B cell (primary cell): Measurements from ENCODE around the gene RBM20. TPM values are rescaled to one million over a fixed set of nuclear protein-coding genes. Genes with fewer than 3 reads are reported as not detected.

ENCODE experiments used
- ATAC-seq: fragments of 200-7000 bp; cut with Tn5 transposase; one replicate; pipeline ENCODE4 v1.10.0; 2021; ENCODE audit warnings: low read depth, mild to moderate bottlenecking, moderate number of reproducible peaks, moderate library complexity
- CTCF ChIA-PET: fragments of 350-600 bp; sonication (Branson Sonifier 250); formaldehyde crosslinking; loops from one replicate; lab custom pipeline; 2021; ENCODE audit warnings: antibody characterized with exemption, inconsistent platforms; lab: Charles Lee
- POLR2A ChIA-PET: fragments of 350-600 bp; sonication (Branson Sonifier 250); formaldehyde crosslinking; loops from one replicate; lab custom pipeline; 2021; ENCODE audit warnings: antibody characterized with exemption; lab: Charles Lee
- DNase-seq: peaks from one replicate; pipeline ENCODE4 v3.0.0; 2013
- H2AFZ ChIP-seq: 2 replicates; pipeline ENCODE4 v1.6.1; 2012; ENCODE audit warnings: mild to moderate bottlenecking, low read depth, low read length; ENCODE audit not compliant: insufficient read depth, poor library complexity, severe bottlenecking
- H3K27ac ChIP-seq, 2 donors: 1 replicate in 1 of 2; 2 replicates in 1 of 2; pipeline ENCODE4 v1.5.1; 2012 to 2013; ENCODE audit warnings: low read length in 2 of 2, mild to moderate bottlenecking in 2 of 2, moderate library complexity in 1 of 2
- H3K27me3 ChIP-seq, 4 experiments: fragments of 200-600 bp in 1 of 4; sonication (generic) in 1 of 4; replicated peaks in 1 of 4; 1 replicate in 2 of 4; 2 replicates in 2 of 4; pipeline versions ENCODE4 v1.6.1 to v1.7.0; 2013 to 2016; ENCODE audit warnings: low read length in 3 of 4, mild to moderate bottlenecking in 2 of 4, mixed read lengths in 1 of 4, moderate library complexity in 1 of 4; ENCODE audit not compliant: insufficient read depth in 4 of 4, control insufficient read depth in 3 of 4; ENCODE audit errors: control extremely low read depth in 1 of 4
- H3K36me3 ChIP-seq, 2 experiments: replicated peaks in 1 of 2; 1 replicate in 1 of 2; 2 replicates in 1 of 2; pipeline versions ENCODE4 v1.6.1 to v1.7.1; 2013; ENCODE audit warnings: low read length in 1 of 2; ENCODE audit not compliant: insufficient read depth in 2 of 2, control insufficient read depth in 1 of 2; ENCODE audit errors: control extremely low read depth in 1 of 2, extremely low read depth in 1 of 2
- H3K4me1 ChIP-seq, 2 donors: fragments of 200-600 bp in 1 of 2; sonication (generic) in 1 of 2; 1 replicate in 1 of 2; 2 replicates in 1 of 2; pipeline versions ENCODE4 v1.5.1 to v1.6.1; 2013 to 2017; ENCODE audit warnings: low read length in 2 of 2; ENCODE audit not compliant: control insufficient read depth in 2 of 2, insufficient read depth in 2 of 2
- H3K4me2 ChIP-seq: replicated peaks from 2 replicates; pipeline ENCODE3; 2012; ENCODE audit warnings: mild to moderate bottlenecking, low read depth, low read length; ENCODE audit not compliant: poor library complexity, severe bottlenecking
- H3K4me3 ChIP-seq, 5 experiments: fragments of 200-600 bp in 1 of 5; sonication (generic) in 1 of 5; 1 replicate in 3 of 5; 2 replicates in 2 of 5; pipeline versions ENCODE4 v1.5.1 to v1.7.0; 2011 to 2016; ENCODE audit warnings: low read length in 4 of 5, mild to moderate bottlenecking in 4 of 5, low read depth in 2 of 5, control low read depth in 1 of 5, moderate library complexity in 1 of 5; ENCODE audit not compliant: insufficient read depth in 1 of 5; ENCODE audit errors: control extremely low read depth in 1 of 5, extremely low read depth in 1 of 5
- H3K79me2 ChIP-seq: fragments of 200-600 bp; sonication (generic); one replicate; pipeline ENCODE4 v1.6.0; 2016; ENCODE audit warnings: low read length; ENCODE audit not compliant: control insufficient read depth, insufficient read depth
- H3K9ac ChIP-seq: fragments of 200-600 bp; sonication (generic); 2 replicates; pipeline ENCODE4 v1.6.1; 2017; ENCODE audit warnings: mild to moderate bottlenecking, low read length, moderate library complexity
- H3K9me3 ChIP-seq, 3 donors: one replicate each; pipeline versions ENCODE4 v1.6.1 to v1.7.1; 2013; ENCODE audit warnings: low read length in 2 of 3; ENCODE audit not compliant: control insufficient read depth in 2 of 3, insufficient read depth in 1 of 3; ENCODE audit errors: control extremely low read depth in 1 of 3
- H4K20me1 ChIP-seq: 2 replicates; pipeline ENCODE4 v1.6.0; 2012; ENCODE audit warnings: mild to moderate bottlenecking, low read length; ENCODE audit not compliant: insufficient read depth, control insufficient read depth, poor library complexity, severe bottlenecking
- H3K27ac Mint-ChIP-seq: one replicate; pipeline ENCODE4 v1.8.0; 2021; ENCODE audit warnings: mixed read lengths
- H3K27me3 Mint-ChIP-seq: one replicate; pipeline ENCODE4 v1.8.0; 2021; ENCODE audit warnings: mixed read lengths
- H3K4me1 Mint-ChIP-seq: one replicate; pipeline ENCODE4 v1.8.0; 2021; ENCODE audit warnings: mixed read lengths
- H3K4me3 Mint-ChIP-seq: one replicate; pipeline ENCODE4 v1.8.0; 2021; ENCODE audit warnings: mixed read lengths
- H3K9me3 Mint-ChIP-seq: one replicate; pipeline ENCODE4 v1.8.0; 2022; ENCODE audit warnings: mixed read lengths; ENCODE audit not compliant: insufficient read depth
- EZH2 ChIP-seq: IDR thresholded peaks from 2 replicates; pipeline ENCODE4 v1.6.1; 2012; ENCODE audit warnings: borderline replicate concordance, low read depth, mild to moderate bottlenecking, moderate library complexity, low read length; ENCODE audit not compliant: insufficient read depth, poor library complexity, severe bottlenecking
- WGBS: methylation state at CpG from one replicate; pipeline ENCODE4 v1.1.5; 2013; ENCODE audit warnings: missing lambda C conversion rate; ENCODE audit not compliant: insufficient coverage; 5-methylcytosine and 5-hydroxymethylcytosine counted together
- intact Hi-C: fragments of 100-400 bp; cut with micrococcal nuclease; formaldehyde crosslinking; loops from one replicate; pipeline ENCODE4 v1.10.0; 2022
- polyA plus RNA-seq: library from polyadenylated mRNA; depleted of rRNA; stranded (reverse); fragments of >200 nt; gene quantifications from 2 replicates; pipeline ENCODE4 v1.2.3, GENCODE V29; 2012
- total RNA-seq, 2 donors: library from RNA; stranded (reverse); fragments of 120-200 nt in 1 of 2; gene quantifications; 1 replicate in 1 of 2; 2 replicates in 1 of 2; pipeline versions ENCODE4 v1.2.3 to v1.2.4, GENCODE V29; 2013 to 2022
- TF ChIP-seq, protein P1 (sequence below): fragments of 200-600 bp; IDR thresholded peaks from one replicate; pipeline ENCODE4 v1.8.0; 2022; ENCODE audit warnings: antibody characterized with exemption, mild to moderate bottlenecking

Gene RBM20
- total and polyA plus RNA-seq, 2 donors (not counting 1 experiment from before 2014, with no cell fraction given): not detected

DNA sequence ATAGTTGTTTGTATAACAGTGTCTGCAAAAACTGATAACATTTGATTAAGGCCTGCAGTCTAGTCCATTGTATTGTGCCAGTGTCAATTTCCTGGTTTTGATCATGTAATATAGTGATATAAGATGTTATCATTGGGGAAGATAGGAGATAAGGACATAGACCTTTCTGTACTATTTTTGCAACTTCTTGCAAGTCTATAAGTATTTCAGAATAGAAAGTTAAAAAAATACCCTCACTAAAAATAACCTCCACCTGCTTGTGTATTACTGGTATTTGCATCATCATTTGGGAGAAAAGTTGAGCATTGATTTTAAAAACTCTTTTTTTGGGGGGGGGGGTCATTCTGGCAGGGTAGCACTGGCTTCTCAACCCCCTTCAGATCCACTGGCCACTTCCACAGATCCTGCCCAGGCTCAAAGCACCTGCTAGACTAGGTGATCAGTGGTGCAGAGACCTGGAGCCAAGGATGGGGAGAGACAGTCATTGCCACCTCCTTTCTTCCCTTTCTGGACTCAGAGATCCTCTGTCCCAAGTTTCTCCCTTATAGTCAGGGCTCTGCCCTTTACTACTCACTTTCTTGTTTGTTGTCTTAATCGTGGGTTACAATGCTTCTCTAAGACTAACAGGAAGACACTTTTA lies 103.0 kb downstream of the RBM20 start:
- H3K27me3 Mint-ChIP-seq: no peaks in the 10 kb centered on the region
- CTCF ChIA-PET: interaction anchor here (0.6 to 4.0 kb wide), 26 partner anchors 9 to 1390 kb away, joined by 3 to 49 read pairs (median 4); no protein-coding TSS in a partner anchor
- H3K36me3 ChIP-seq: no peaks in the 10 kb centered on the region
- H3K27ac Mint-ChIP-seq: no peak overlapping the region
- no peak overlapping the region for H2AFZ ChIP-seq
- intact Hi-C loops: loop anchor here (1.0 to 10.0 kb wide), 6 partner anchors 55 to 460 kb away; partner anchors contain the start of gene SMNDC1
- H3K4me1 ChIP-seq: peaks cover 0 to 6% of the 10 kb centered on the region in 2 donors
- peaks cover 3% of the 10 kb centered on the region for H3K4me1 Mint-ChIP-seq
- no peaks in the 10 kb centered on the region for H3K27me3 ChIP-seq
- TF ChIP-seq, protein P1, sequence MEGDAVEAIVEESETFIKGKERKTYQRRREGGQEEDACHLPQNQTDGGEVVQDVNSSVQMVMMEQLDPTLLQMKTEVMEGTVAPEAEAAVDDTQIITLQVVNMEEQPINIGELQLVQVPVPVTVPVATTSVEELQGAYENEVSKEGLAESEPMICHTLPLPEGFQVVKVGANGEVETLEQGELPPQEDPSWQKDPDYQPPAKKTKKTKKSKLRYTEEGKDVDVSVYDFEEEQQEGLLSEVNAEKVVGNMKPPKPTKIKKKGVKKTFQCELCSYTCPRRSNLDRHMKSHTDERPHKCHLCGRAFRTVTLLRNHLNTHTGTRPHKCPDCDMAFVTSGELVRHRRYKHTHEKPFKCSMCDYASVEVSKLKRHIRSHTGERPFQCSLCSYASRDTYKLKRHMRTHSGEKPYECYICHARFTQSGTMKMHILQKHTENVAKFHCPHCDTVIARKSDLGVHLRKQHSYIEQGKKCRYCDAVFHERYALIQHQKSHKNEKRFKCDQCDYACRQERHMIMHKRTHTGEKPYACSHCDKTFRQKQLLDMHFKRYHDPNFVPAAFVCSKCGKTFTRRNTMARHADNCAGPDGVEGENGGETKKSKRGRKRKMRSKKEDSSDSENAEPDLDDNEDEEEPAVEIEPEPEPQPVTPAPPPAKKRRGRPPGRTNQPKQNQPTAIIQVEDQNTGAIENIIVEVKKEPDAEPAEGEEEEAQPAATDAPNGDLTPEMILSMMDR: no peak
- TF ChIP-seq EZH2: no peak
- peaks cover 3% of the 10 kb centered on the region for H3K79me2 ChIP-seq
- no peaks in the 10 kb centered on the region for H4K20me1 ChIP-seq
- H3K4me2 ChIP-seq: no peak overlapping the region
- H3K9ac ChIP-seq: no peak overlapping the region
- H3K9me3 Mint-ChIP-seq: peaks cover 3% of the 10 kb centered on the region
- POLR2A ChIA-PET: interaction anchor here (0.6 kb wide), 2 partner anchors 55 to 147 kb away, joined by 3 read pairs; no protein-coding TSS in a partner anchor
- no peak overlapping the region for H3K27ac ChIP-seq
- no peak overlapping the region for H3K4me3 ChIP-seq
- no CpG with 5 or more reads among the region's 1 CpG for WGBS
- DNase-seq (no peak), ATAC-seq (no peak)
- H3K4me3 Mint-ChIP-seq: no peak overlapping the region
- peaks cover 0 to 4% (median 0%) of the 10 kb centered on the region in 3 donors for H3K9me3 ChIP-seq
